Pancreas (tissue), 10 donors: Measurements from ENCODE around the gene PODNL1. TPM values are rescaled to one million over a fixed set of nuclear protein-coding genes. Genes with fewer than 3 reads are reported as not detected.

Source experiments
- ATAC-seq, 4 donors: fragments of 200-7000 bp; cut with Tn5 transposase; one replicate each; pipeline versions ENCODE4 v1.8.0 to v1.9.1; 2020; ENCODE audit warnings: mild to moderate bottlenecking in 4 of 4, moderate library complexity in 4 of 4
- DNase-seq, 6 donors: peaks; one replicate each; pipeline ENCODE4 v3.0.0-alpha.2; 2020
- FAIRE-seq: peaks from 2 replicates; lab custom pipeline; 2012; peaks lifted over from hg19 to GRCh38; lab: Jason Lieb, UNC
- H3K27ac ChIP-seq, 4 donors: fragments of 200-600 bp; sonication (generic); 1 replicate in 3 of 4; 2 replicates in 1 of 4; pipeline versions ENCODE4 v1.5.0 to v1.8.0; 2020
- H3K27me3 ChIP-seq, 4 donors: fragments of 200-600 bp; one replicate each; pipeline ENCODE4 v1.8.0; 2021
- H3K36me3 ChIP-seq, 3 donors: fragments of 200-600 bp; sonication (generic) in 1 of 3; one replicate each; pipeline versions ENCODE4 v1.5.0 to v1.8.0; 2020 to 2021
- H3K4me1 ChIP-seq, 3 donors: fragments of 200-600 bp; one replicate each; pipeline ENCODE4 v1.8.0; 2021
- H3K4me3 ChIP-seq, 4 donors: fragments of 200-600 bp; sonication (generic) in 2 of 4; one replicate each; pipeline versions ENCODE4 v1.5.0 to v1.8.0; 2020 to 2021
- H3K9me3 ChIP-seq, 4 donors: fragments of 200-600 bp; one replicate each; pipeline ENCODE4 v1.8.0; 2021
- WGBS, 2 donors: extraction: QIAGEN DNeasy Blood & Tissue Kit; methylation state at CpG; one replicate each; pipeline ENCODE4 v1.1.7; 2013; 5-methylcytosine and 5-hydroxymethylcytosine counted together
- intact Hi-C, 3 donors: fragments of 100-400 bp; cut with DNase I; formaldehyde crosslinking; loops; one replicate each; pipeline versions ENCODE4 v1.11.1 to v1.14.2; 2022
- polyA plus RNA-seq, 2 donors: library from polyadenylated mRNA; stranded (reverse); fragments of 200-250 nt; gene quantifications; one replicate each; pipeline ENCODE4 v1.2.3, GENCODE V29; 2013
- total RNA-seq, 6 donors: library from RNA; stranded (reverse); fragmentation: NEBNext Ultra II Directional in 4 of 6; extraction: Animal tissue kit (Norgen Biotek cat#: 25700) in 4 of 6; gene quantifications; one replicate each; pipeline versions ENCODE4 v1.2.1 to v1.2.4, GENCODE V29; 2021 to 2023
- TF ChIP-seq, protein P1 (sequence below), 4 donors: fragments of 200-600 bp; sonication (generic) in 3 of 4; IDR thresholded peaks; one replicate each; pipeline versions ENCODE4 v1.5.0 to v1.8.0; 2021; ENCODE audit warnings: antibody characterized with exemption in 4 of 4
- donor health status: healthy with polysubstance abuse.
- donor health status: DM: no; HTN: no; CAD: no; lungs with moderate emphysema.
- donor health status: DM: no; HTN: no; CAD: no.
- donor health status: control.
- donor health status: control.
- donor health status: Bipolar disorder and iron deficiency.
- donor health status: DM: yes; HTN: yes; CAD: no.
- donor health status: DM: no; HTN: no; CAD: no.
- donor health status: DM: no; HTN: no; CAD: no.
- donor health status: DM: yes; HTN: yes; CAD: no.

Gene PODNL1
- total and polyA plus RNA-seq, 8 donors: 0.25 to 2.0 (median 0.74) TPM; not detected in 2

DNA sequence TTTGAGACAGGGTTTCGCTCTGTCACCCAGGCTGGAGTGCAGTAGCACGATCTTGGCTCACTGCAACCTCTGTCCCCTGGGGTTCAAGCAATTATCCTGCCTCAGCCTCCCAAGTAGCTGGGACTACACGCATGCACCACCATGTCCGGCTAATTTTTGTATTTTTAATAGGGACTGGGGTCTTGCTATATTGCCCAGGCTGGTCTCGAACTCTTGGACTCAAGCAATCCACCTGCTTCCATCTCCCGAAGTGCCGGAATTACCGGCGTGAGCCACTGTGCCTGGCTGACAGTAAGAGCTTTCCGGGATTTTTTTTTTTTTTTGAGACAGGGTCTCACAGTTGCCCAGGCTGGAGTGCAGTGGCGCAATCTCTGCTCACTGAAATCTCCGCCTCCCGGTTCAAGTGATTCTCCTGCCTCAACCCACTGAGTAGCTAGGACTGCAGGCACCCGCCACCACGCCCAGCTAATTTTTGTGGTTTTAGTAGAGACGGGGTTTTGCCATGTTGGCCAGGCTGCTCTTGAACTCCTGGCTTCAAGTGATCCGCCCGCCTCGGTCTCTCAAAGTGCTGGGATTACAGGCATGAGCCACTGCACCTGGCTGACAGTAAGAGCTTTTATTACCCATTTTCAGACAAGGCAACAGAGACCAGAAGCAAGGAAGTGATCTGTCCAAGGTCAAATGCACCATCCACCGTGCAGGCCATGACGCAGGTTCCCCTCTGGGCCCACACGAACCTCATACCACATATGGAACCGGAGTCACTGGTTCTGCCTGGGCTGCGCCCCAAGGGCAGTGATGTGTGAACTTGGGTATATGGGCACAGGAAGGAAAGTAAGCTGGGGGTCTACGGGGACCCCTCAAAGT lies 46.9 kb upstream of the PODNL1 start:
- no peak for FAIRE-seq
- DNase-seq: no peak
- H3K27ac ChIP-seq: peak overlapping the region in 1 of 4 donors; percentile 69
- intact Hi-C loops: no loop called here
- H3K4me3 ChIP-seq: no peak overlapping the region
- 91 to 92% methylated on average over 25 of the region's 25 CpGs for WGBS, 2 donors
- no peak for ATAC-seq
- TF ChIP-seq, protein P1, sequence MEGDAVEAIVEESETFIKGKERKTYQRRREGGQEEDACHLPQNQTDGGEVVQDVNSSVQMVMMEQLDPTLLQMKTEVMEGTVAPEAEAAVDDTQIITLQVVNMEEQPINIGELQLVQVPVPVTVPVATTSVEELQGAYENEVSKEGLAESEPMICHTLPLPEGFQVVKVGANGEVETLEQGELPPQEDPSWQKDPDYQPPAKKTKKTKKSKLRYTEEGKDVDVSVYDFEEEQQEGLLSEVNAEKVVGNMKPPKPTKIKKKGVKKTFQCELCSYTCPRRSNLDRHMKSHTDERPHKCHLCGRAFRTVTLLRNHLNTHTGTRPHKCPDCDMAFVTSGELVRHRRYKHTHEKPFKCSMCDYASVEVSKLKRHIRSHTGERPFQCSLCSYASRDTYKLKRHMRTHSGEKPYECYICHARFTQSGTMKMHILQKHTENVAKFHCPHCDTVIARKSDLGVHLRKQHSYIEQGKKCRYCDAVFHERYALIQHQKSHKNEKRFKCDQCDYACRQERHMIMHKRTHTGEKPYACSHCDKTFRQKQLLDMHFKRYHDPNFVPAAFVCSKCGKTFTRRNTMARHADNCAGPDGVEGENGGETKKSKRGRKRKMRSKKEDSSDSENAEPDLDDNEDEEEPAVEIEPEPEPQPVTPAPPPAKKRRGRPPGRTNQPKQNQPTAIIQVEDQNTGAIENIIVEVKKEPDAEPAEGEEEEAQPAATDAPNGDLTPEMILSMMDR (IDR thresholded peaks at IDR 0.05): no peak
- H3K4me1 ChIP-seq: no peaks in the 10 kb centered on the region
- no peaks in the 10 kb centered on the region for H3K9me3 ChIP-seq
- peaks cover 0 to 4% (median 0%) of the 10 kb centered on the region in 3 donors for H3K36me3 ChIP-seq
- H3K27me3 ChIP-seq: no peaks in the 10 kb centered on the region

DNA sequence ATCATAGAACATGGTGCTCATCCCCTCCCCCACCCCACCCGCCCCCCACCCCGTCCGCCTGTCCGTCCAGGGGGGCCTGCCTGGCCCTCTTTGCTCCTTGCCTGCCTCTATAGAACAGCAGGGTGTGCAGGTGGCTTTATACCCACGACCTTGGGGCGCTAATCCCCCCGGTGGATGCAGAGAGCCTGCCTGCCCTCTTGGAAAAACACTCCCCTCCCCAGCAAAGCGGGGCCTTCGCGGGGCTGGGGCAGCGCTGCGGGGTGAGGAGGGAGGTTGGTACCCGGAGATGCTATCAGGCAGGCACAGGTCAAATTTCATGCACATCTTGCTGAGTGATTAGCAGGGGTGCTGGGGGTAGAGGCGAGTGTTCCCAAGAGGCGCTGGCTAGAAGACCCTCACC lies 46.0 kb upstream of the PODNL1 start:
- no peaks in the 10 kb centered on the region for H3K27me3 ChIP-seq
- ATAC-seq (no peak), DNase-seq (no peak), FAIRE-seq (no peak)
- H3K27ac ChIP-seq: no peak overlapping the region
- WGBS, 2 donors: 64 to 69% methylated on average over 13 to 15 of the region's 15 CpGs
- H3K9me3 ChIP-seq: no peaks in the 10 kb centered on the region
- TF ChIP-seq, protein P1 (IDR thresholded peaks at IDR 0.05): no peak
- peaks cover 0 to 4% (median 0%) of the 10 kb centered on the region in 3 donors for H3K36me3 ChIP-seq
- H3K4me1 ChIP-seq: no peaks in the 10 kb centered on the region
- no peak overlapping the region for H3K4me3 ChIP-seq
- intact Hi-C loops: no loop called here

DNA sequence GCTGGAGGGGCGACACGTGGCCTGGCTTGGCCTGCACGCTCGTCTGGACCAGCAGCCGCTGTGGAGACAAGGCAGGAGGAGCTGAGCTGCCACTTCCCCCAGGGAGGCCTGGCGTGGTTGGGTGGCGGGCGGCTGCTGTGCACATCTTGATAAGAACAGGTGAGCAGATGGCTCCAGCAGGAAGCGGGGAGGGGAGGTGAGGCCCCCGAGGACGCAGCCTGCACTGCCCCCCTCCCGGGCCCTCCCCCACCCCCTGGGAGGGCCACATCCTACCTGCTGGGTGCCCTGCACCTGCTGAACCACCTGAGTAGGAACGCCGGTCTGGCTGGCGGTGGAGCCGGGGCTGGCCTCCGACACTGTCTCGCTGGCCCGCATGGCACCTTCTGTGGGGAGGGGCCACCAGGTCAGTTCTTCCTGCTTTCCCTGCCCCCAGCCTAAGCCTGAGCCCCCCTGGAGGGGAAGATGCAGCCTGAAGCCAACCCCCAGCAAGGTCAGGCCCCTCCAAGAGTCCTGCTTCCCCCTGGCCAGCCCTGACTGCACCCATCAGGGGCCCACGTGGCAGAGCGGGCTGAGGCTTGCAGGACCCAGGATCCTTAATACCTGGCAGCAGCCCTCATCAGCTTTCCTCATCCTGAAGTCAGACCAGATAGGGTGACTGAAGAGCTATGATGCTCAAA lies 45.1 kb upstream of the PODNL1 start:
- TF ChIP-seq, protein P1 (IDR thresholded peaks at IDR 0.05): no peak
- no peaks in the 10 kb centered on the region for H3K27me3 ChIP-seq
- 90 to 91% methylated on average over 21 of the region's 21 CpGs for WGBS, 2 donors
- peak in 2 of 6 donors; percentile 36 to 83 for DNase-seq
- H3K4me1 ChIP-seq: no peaks in the 10 kb centered on the region
- intact Hi-C loops: no loop called here
- ATAC-seq: peak in 2 of 4 donors; percentile 33 to 59
- H3K36me3 ChIP-seq: peaks cover 0 to 4% (median 0%) of the 10 kb centered on the region in 3 donors
- FAIRE-seq: no peak
- H3K9me3 ChIP-seq: no peaks in the 10 kb centered on the region
- H3K4me3 ChIP-seq: no peak overlapping the region
- no peak overlapping the region for H3K27ac ChIP-seq

DNA sequence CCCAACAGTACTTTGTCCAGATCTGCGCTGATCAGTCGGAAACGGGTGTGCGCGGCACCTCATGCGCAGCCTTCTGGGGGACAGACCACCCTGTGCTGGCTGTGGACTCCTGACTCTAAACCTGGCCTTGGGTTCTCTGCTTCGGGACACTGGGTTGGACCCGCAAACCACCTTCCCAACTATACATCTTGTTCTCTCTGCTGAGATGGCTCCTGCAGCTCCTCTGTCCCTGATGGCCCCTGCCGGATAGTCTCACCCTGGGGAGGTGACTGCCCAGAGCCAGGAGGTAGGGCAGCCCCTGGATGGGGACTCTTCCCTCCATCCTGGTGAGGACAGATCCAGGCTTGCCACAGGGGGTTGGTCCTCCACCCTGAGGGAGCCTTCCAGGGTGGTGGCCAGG lies 44.6 kb upstream of the PODNL1 start:
- Histone ChIP-seq H3K27me3 (no peaks in the 10 kb centered on the region), H3K4me1 (no peaks in the 10 kb centered on the region), H3K4me3 (no peak overlapping the region), H3K36me3 (peaks cover 0 to 4% (median 0%) of the 10 kb centered on the region in 3 donors), H3K9me3 (no peaks in the 10 kb centered on the region), H3K27ac (no peak overlapping the region)
- TF ChIP-seq, protein P1 (IDR thresholded peaks at IDR 0.05): no peak
- no peak for FAIRE-seq
- no peak for DNase-seq
- 97 to 99% methylated on average over 9 of the region's 9 CpGs for WGBS, 2 donors
- intact Hi-C loops: no loop called here
- no peak for ATAC-seq
